K562 (cell line): Measurements from ENCODE around the gene ERFL. TPM values are rescaled to one million over a fixed set of nuclear protein-coding genes. Genes with fewer than 3 reads are reported as not detected.

ENCODE experiments used
- LARP7 ChIP-seq: fragments of 450-650 bp; IDR thresholded peaks from 2 replicates; pipeline ENCODE4 v1.6.1; 2016
- PCBP1 ChIP-seq: fragments of 200-400 bp; formaldehyde crosslinking; IDR thresholded peaks from 2 replicates; pipeline ENCODE4 v1.6.1; 2018; ENCODE audit warnings: mild to moderate bottlenecking, low read depth, low read length; ENCODE audit not compliant: poor library complexity, severe bottlenecking
- POLR2A ChIP-seq: fragments of 450-650 bp; conservative IDR thresholded peaks from 2 replicates; pipeline ENCODE4 v1.6.1; 2016
- ZNF184 ChIP-seq: sonication (generic); formaldehyde crosslinking; IDR thresholded peaks from 2 replicates; pipeline ENCODE4 v1.5.0; 2020; ENCODE audit warnings: missing genetic modification reagents
- polyA plus RNA-seq, 8 experiments: library from polyadenylated mRNA; depleted of rRNA in 4 of 8; stranded (reverse) in 5 of 8; unstranded in 3 of 8; fragments of >200 nt; fragmentation: Nextera tagmentation in 2 of 8; fragmentation: Illumina TruSeq in 1 of 8; extraction: Ambion mirVana in 2 of 8; extraction: Trizol in 1 of 8; gene quantifications; 2 replicates each; pipeline versions ENCODE4 v1.2.1 to v1.2.3, GENCODE V29; 2011 to 2014; ENCODE audit warnings: inconsistent platforms in 1 of 8, missing spikeins in 1 of 8
- total RNA-seq, 7 experiments: library from RNA; depleted of rRNA in 6 of 7; stranded (reverse); fragments of >200 nt in 6 of 7; fragmentation: Illumina TruSeq in 2 of 7; extraction: Trizol in 2 of 7; gene quantifications; 2 replicates each; pipeline versions ENCODE4 v1.2.1 to v1.2.3, GENCODE V29; 2011 to 2021; ENCODE audit warnings: low replicate concordance in 1 of 7
- TF ChIP-seq, protein P1 (sequence below): fragments of 450-650 bp; formaldehyde crosslinking; IDR thresholded peaks from 2 replicates; pipeline ENCODE4 v1.4.0; 2022; ENCODE audit warnings: missing genetic modification characterization
- TF ChIP-seq, protein P2 (sequence below): fragments of 450-650 bp; formaldehyde crosslinking; conservative IDR thresholded peaks from 2 replicates; pipeline ENCODE4 v1.4.0; 2022; ENCODE audit warnings: mild to moderate bottlenecking, missing genetic modification characterization

The ERFL gene
- total and polyA plus RNA-seq, 9 of the 15 experiments (the other 6 are each of a cell fraction or from before 2014, with no cell fraction given) = 0.07 to 0.75 (median 0.32) TPM; not detected in 4

DNA sequence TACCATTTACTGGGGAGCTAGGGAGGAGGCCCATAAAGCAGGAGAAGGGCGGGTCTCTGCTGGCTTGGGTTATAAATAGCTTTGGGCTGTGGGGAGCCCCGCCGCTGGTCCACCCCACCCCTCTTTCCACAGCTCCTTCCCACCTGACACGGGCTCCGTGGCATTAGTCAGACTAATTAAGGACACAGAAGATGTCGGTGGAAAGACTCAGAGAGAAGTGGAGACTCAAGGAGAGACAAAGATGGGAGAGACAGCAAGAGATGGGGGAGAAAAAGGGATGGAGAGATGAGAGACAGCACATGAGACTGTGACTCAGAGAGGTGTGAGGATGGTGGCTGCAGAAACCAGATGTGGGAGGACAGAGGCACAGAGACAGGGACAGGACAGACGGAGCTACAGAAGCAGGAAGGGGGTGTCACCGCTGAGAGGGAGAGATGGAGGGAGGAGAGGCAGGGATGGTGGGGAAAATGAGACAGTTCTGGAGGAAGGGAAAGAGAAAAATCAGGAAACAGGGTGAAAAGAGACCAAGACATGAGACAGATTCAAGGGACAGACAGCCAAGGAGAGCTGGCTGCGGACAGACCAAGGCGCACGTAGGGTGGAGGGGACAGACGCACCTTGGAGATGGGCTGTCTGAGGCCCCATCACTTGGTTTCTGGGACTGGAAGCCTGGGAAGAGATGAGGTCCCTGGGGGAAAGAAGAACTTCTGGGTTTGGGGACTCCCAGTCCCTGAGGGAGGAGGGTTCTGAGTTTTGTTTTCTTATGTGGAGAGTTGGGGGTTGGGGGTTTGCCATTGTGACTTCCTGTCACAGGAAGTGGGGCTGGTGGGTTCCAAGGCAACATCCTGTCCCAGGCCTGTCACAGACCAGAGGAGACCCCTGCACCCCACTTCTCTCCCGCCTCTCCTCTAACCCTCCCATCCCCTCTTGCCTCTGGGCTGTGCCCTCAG lies 41.2 kb downstream of the ERFL start (continued):
- TF ChIP-seq, protein P1, sequence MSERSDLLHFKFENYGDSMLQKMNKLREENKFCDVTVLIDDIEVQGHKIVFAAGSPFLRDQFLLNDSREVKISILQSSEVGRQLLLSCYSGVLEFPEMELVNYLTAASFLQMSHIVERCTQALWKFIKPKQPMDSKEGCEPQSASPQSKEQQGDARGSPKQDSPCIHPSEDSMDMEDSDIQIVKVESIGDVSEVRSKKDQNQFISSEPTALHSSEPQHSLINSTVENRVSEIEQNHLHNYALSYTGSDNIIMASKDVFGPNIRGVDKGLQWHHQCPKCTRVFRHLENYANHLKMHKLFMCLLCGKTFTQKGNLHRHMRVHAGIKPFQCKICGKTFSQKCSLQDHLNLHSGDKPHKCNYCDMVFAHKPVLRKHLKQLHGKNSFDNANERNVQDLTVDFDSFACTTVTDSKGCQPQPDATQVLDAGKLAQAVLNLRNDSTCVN (CRISPR knock-in tag) = 0 out of 2 replicates have a peak, but pooled peaks have one; percentile 46
- TF ChIP-seq POLR2A = peak; percentile 37; the same call in 1 of the 2 replicates
- no peak for TF ChIP-seq PCBP1
- TF ChIP-seq LARP7 = 0 out of 2 replicates have a peak, but pooled peaks have one; percentile 34
- TF ChIP-seq, protein P2, sequence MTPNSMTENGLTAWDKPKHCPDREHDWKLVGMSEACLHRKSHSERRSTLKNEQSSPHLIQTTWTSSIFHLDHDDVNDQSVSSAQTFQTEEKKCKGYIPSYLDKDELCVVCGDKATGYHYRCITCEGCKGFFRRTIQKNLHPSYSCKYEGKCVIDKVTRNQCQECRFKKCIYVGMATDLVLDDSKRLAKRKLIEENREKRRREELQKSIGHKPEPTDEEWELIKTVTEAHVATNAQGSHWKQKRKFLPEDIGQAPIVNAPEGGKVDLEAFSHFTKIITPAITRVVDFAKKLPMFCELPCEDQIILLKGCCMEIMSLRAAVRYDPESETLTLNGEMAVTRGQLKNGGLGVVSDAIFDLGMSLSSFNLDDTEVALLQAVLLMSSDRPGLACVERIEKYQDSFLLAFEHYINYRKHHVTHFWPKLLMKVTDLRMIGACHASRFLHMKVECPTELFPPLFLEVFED (CRISPR knock-in tag) = 0 out of 2 replicates have a peak, but pooled peaks have one; percentile 45
- no peak for TF ChIP-seq ZNF184 (CRISPR knock-in tag)
